Activated CD4-positive, alpha-beta T cell treated with anti-CD3 and anti-CD28 coated beads, Interleukin-10, Interleukin-2, amounts not matched to agents 100 ng/mL and 50 ng/mL, durations not matched to agents 16 hours and 8 hours (primary cell): ENCODE measurements around the gene HIRA.
A peak's percentile ranks its signal among the peaks of the same experiment; 100 is the strongest.
"Not testable (repeated sequence)": the region's sequence is repeated elsewhere in the genome, so short reads cannot be mapped to it uniquely, and the experiment has no call there.

ENCODE experiments used
- DNase-seq: peaks from one replicate; pipeline ENCODE4 v3.0.0-alpha.2; 2020

HIRA gene

GRCh38 chr22:19442166-19442565 lies 10.6 kb upstream of the HIRA start:
- no peak for DNase-seq

GRCh38 chr22:19440411-19441195 lies 9.1 kb upstream of the HIRA start:
- DNase-seq = no peak

GRCh38 chr22:19438298-19438697 lies 6.8 kb upstream of the HIRA start:
- DNase-seq = no peak

GRCh38 chr22:19436444-19437161 lies 5.1 kb upstream of the HIRA start:
- not testable (repeated sequence) for DNase-seq

GRCh38 chr22:19434829-19435580 lies 3.5 kb upstream of the HIRA start:
- DNase-seq = no peak

GRCh38 chr22:19434401-19434800 lies 2.9 kb upstream of the HIRA start:
- no peak for DNase-seq

GRCh38 chr22:19432133-19432851 lies 759 bp upstream of the HIRA start, which contains the start of gene MRPL40:
Gene MRPL40, plus strand, starts transcription at chr22:19432545. Its CDS starts 10 bp downstream, at chr22:19432555.
- peak; percentile 97 for DNase-seq

GRCh38 chr22:19430890-19431541 lies 517 bp downstream of the HIRA start:
- DNase-seq = peak; percentile 29

- peak; percentile 62 for DNase-seq
Observed at GRCh38 chr22:19429950-19430889, 1.3 kb downstream of the HIRA start.

- no peak for DNase-seq
Observed at GRCh38 chr22:19424186-19424500, 7.4 kb downstream of the HIRA start.

GRCh38 chr22:19422440-19423301 lies 8.9 kb downstream of the HIRA start:
- DNase-seq = no peak

- no peak for DNase-seq
Observed at GRCh38 chr22:19420321-19420720, 11.2 kb downstream of the HIRA start.

GRCh38 chr22:19419464-19420178 lies 11.9 kb downstream of the HIRA start:
- peak; percentile 86 for DNase-seq

GRCh38 chr22:19419086-19419463 lies 12.5 kb downstream of the HIRA start:
- peak; percentile 19 for DNase-seq

GRCh38 chr22:19412923-19413322 lies 18.6 kb downstream of the HIRA start:
- no peak for DNase-seq

- no peak for DNase-seq
Observed at GRCh38 chr22:19412478-19412877, 19.1 kb downstream of the HIRA start.

- no peak for DNase-seq
Observed at GRCh38 chr22:19411690-19412045, 19.9 kb downstream of the HIRA start.

- DNase-seq = no peak
Observed at GRCh38 chr22:19410941-19411689, 20.4 kb downstream of the HIRA start.
